NCI-H69 (cell line): ENCODE results near the gene DGKH.

Experiments
- DNase-seq: peaks from one replicate; lab custom pipeline; 2025; lab: John Stamatoyannopoulos, UW

Gene DGKH

GRCh38 chr13:42275506-42275905, 227.1 kb downstream of the DGKH start:
- no peak for DNase-seq

- DNase-seq, result no peak
These were observed 228.2 kb downstream of the DGKH start for GRCh38 chr13:42276683-42277082.

- DNase-seq, result no peak
These were observed 229.3 kb downstream of the DGKH start for GRCh38 chr13:42277618-42278276.

GRCh38 chr13:42279080-42279479, 230.6 kb downstream of the DGKH start:
- DNase-seq, result no peak

- peak; percentile 23 for DNase-seq
These were observed 231.5 kb downstream of the DGKH start for GRCh38 chr13:42279986-42280385.

GRCh38 chr13:42280537-42280936, 232.1 kb downstream of the DGKH start:
- peak; percentile 66 for DNase-seq

GRCh38 chr13:42283574-42283973, 235.1 kb downstream of the DGKH start:
- DNase-seq, result peak; percentile 84

- DNase-seq, result peak; percentile 21
These were observed 235.6 kb downstream of the DGKH start for GRCh38 chr13:42284068-42284467.
